H9 (cell line): ENCODE data around the gene MRPS5. TPM values are rescaled to one million over a fixed set of nuclear protein-coding genes. Genes with fewer than 3 reads are reported as not detected.

Experiments used
- DNase-seq: peaks from one replicate; pipeline ENCODE4 v3.0.0-alpha.2; 2017
- H2AFZ ChIP-seq: one replicate; pipeline ENCODE4 v1.6.1; 2013; ENCODE audit warnings: mild to moderate bottlenecking, low read length, control low read depth, moderate library complexity
- H2AK5ac ChIP-seq: 2 replicates; pipeline ENCODE4 v1.6.1; 2013; ENCODE audit warnings: low read length, control low read depth, mixed read lengths; ENCODE audit not compliant: insufficient read length
- H2BK120ac ChIP-seq: one replicate; pipeline ENCODE4 v1.6.1; 2013; ENCODE audit warnings: low read depth, mild to moderate bottlenecking, low read length, control low read depth, inconsistent platforms; ENCODE audit not compliant: poor library complexity, severe bottlenecking
- H2BK12ac ChIP-seq: 2 replicates; pipeline ENCODE4 v1.6.1; 2013; ENCODE audit warnings: low read length, control low read depth, mixed read lengths, low read depth; ENCODE audit not compliant: insufficient read length
- H2BK15ac ChIP-seq: 2 replicates; pipeline ENCODE4 v1.6.1; 2013; ENCODE audit warnings: low read depth, low read length, control low read depth
- H2BK20ac ChIP-seq: one replicate; pipeline ENCODE4 v1.6.1; 2013; ENCODE audit warnings: low read depth, mild to moderate bottlenecking, low read length, control low read depth, inconsistent platforms; ENCODE audit not compliant: poor library complexity, severe bottlenecking
- H2BK5ac ChIP-seq: 2 replicates; pipeline ENCODE4 v1.6.1; 2013; ENCODE audit warnings: low read length, control low read depth, mixed read lengths; ENCODE audit not compliant: insufficient read length
- H3K14ac ChIP-seq: 2 replicates; pipeline ENCODE4 v1.6.1; 2013; ENCODE audit warnings: low read length, control low read depth; ENCODE audit not compliant: insufficient read depth
- H3K18ac ChIP-seq: 2 replicates; pipeline ENCODE4 v1.6.1; 2013; ENCODE audit warnings: low read depth, mild to moderate bottlenecking, mixed read lengths, low read length, control low read depth; ENCODE audit not compliant: insufficient read length
- H3K23ac ChIP-seq: 2 replicates; pipeline ENCODE4 v1.6.1; 2013; ENCODE audit warnings: low read length, control low read depth, mixed read lengths, low read depth; ENCODE audit not compliant: insufficient read length
- H3K23me2 ChIP-seq: 2 replicates; pipeline ENCODE4 v1.6.1; 2013; ENCODE audit warnings: low read depth, mild to moderate bottlenecking, mixed read lengths, low read length, control low read depth; ENCODE audit not compliant: insufficient read length, poor library complexity, severe bottlenecking
- H3K27ac ChIP-seq: 2 replicates; pipeline ENCODE4 v1.5.1; 2013; ENCODE audit warnings: low read length, control low read depth, mixed read lengths, low read depth; ENCODE audit not compliant: insufficient read length
- H3K27me3 ChIP-seq: 2 replicates; pipeline ENCODE4 v1.6.1; 2013; ENCODE audit warnings: low read length, control low read depth, inconsistent platforms; ENCODE audit not compliant: insufficient read depth
- H3K4ac ChIP-seq: 2 replicates; pipeline ENCODE4 v1.6.1; 2013; ENCODE audit warnings: low read depth, mild to moderate bottlenecking, control low read depth, inconsistent platforms, low read length, moderate library complexity
- H3K4me1 ChIP-seq: 2 replicates; pipeline ENCODE4 v1.6.1; 2013; ENCODE audit warnings: low read length, control low read depth, inconsistent platforms; ENCODE audit not compliant: insufficient read depth
- H3K4me2 ChIP-seq: 2 replicates; pipeline ENCODE4 v1.6.1; 2013; ENCODE audit warnings: low read length, control low read depth, mixed read lengths; ENCODE audit not compliant: insufficient read length, insufficient read depth
- H3K56ac ChIP-seq: 2 replicates; pipeline ENCODE4 v1.6.1; 2013; ENCODE audit warnings: low read depth, mild to moderate bottlenecking, mixed read lengths, low read length, control low read depth; ENCODE audit not compliant: insufficient read length
- H3K79me1 ChIP-seq: 2 replicates; pipeline ENCODE4 v1.6.1; 2013; ENCODE audit warnings: low read depth, mild to moderate bottlenecking, moderate library complexity, low read length, control low read depth, inconsistent platforms; ENCODE audit not compliant: insufficient read depth, poor library complexity, severe bottlenecking
- H3K79me2 ChIP-seq: 2 replicates; pipeline ENCODE4 v1.6.1; 2013; ENCODE audit warnings: low read length, control low read depth, inconsistent platforms; ENCODE audit not compliant: insufficient read depth
- H3K9ac ChIP-seq: 2 replicates; pipeline ENCODE4 v1.6.1; 2013; ENCODE audit warnings: low read length, control low read depth, mixed read lengths; ENCODE audit not compliant: insufficient read length; ENCODE audit errors: extremely low read depth
- H3K9me3 ChIP-seq: one replicate; pipeline ENCODE4 v1.6.1; 2013; ENCODE audit warnings: low read depth, low read length, inconsistent platforms; ENCODE audit not compliant: control insufficient read depth
- H3T11ph ChIP-seq: one replicate; pipeline ENCODE4 v1.6.1; 2013; ENCODE audit warnings: mild to moderate bottlenecking, low read length, control low read depth, inconsistent platforms
- H4K20me1 ChIP-seq: one replicate; pipeline ENCODE4 v1.6.1; 2013; ENCODE audit not compliant: control insufficient read depth, insufficient read length, insufficient read depth
- H4K5ac ChIP-seq: 2 replicates; pipeline ENCODE4 v1.6.1; 2013; ENCODE audit warnings: low read depth, mild to moderate bottlenecking, mixed read lengths, low read length, control low read depth; ENCODE audit not compliant: insufficient read length
- H4K8ac ChIP-seq: replicated peaks from 2 replicates; pipeline ENCODE4 v1.6.1; 2013; ENCODE audit warnings: low read length, control low read depth, mixed read lengths, low read depth; ENCODE audit not compliant: insufficient read length
- H4K91ac ChIP-seq: 2 replicates; pipeline ENCODE4 v1.6.1; 2013; ENCODE audit warnings: low read depth, mild to moderate bottlenecking, moderate library complexity, mixed read lengths, low read length, control low read depth; ENCODE audit not compliant: insufficient read length
- H3K27ac Mint-ChIP-seq, 3 experiments: 2 replicates in 2 of 3; 3 replicates in 1 of 3; pipeline ENCODE4 v1.8.0; 2020 to 2021; ENCODE audit warnings: mixed read lengths in 3 of 3, mild to moderate bottlenecking in 1 of 3, moderate library complexity in 1 of 3
- H3K27me3 Mint-ChIP-seq: 2 replicates; pipeline ENCODE4 v1.8.0; 2021; ENCODE audit warnings: low read depth, mild to moderate bottlenecking, moderate library complexity, mixed read lengths
- H3K36me3 Mint-ChIP-seq, 3 experiments: 2 replicates in 2 of 3; 3 replicates in 1 of 3; pipeline ENCODE4 v1.8.0; 2020 to 2021; ENCODE audit warnings: low read depth in 3 of 3, mixed read lengths in 3 of 3; ENCODE audit not compliant: insufficient read depth in 1 of 3
- H3K4me1 Mint-ChIP-seq, 2 experiments: 2 replicates each; pipeline ENCODE4 v1.8.0; 2020; ENCODE audit warnings: mixed read lengths in 2 of 2
- H3K4me3 Mint-ChIP-seq, 2 experiments: 2 replicates in 1 of 2; 3 replicates in 1 of 2; pipeline ENCODE4 v1.8.0; 2020 to 2021; ENCODE audit warnings: mild to moderate bottlenecking in 2 of 2, mixed read lengths in 2 of 2, moderate library complexity in 1 of 2
- H3K9me3 Mint-ChIP-seq, 2 experiments: 2 replicates in 1 of 2; 3 replicates in 1 of 2; pipeline ENCODE4 v1.8.0; 2020; ENCODE audit warnings: mild to moderate bottlenecking in 2 of 2, mixed read lengths in 2 of 2, moderate library complexity in 1 of 2
- WGBS: extraction: QIAGEN DNeasy Blood & Tissue Kit; methylation state at CpG from one replicate; pipeline ENCODE4 v1.1.7; 2013; ENCODE audit warnings: missing lambda C conversion rate, low lambda C conversion rate, mixed read lengths; ENCODE audit not compliant: insufficient read length; ENCODE audit errors: extremely low coverage; 5-methylcytosine and 5-hydroxymethylcytosine counted together
- total RNA-seq: library from RNA; stranded (reverse); gene quantifications from 2 replicates; pipeline ENCODE4 v1.2.1, GENCODE V29; 2021
- TF ChIP-seq, protein P1 (sequence below): fragments of 200-600 bp; sonication (generic); conservative IDR thresholded peaks from 3 replicates; pipeline ENCODE4 v1.8.0; 2021; ENCODE audit warnings: antibody characterized with exemption, mild to moderate bottlenecking

Gene MRPS5
- total RNA-seq, 1 experiment from 2014 or later, result 50.9 TPM

DNA sequence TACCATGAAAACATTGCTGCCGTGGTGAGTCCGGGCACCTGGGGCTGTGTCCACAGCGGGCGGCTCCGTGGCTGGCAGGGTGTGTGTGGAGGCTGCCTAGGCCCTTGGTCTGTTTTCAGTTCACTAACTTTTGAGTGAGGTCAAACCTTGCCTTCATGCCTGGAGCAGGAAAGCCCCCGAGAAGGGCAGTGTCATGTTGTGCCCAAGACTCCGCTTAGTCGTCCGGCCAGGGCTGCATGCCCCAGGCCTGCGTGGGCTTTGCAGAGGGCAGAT, 72.0 kb downstream of the MRPS5 start:
- H3K27me3 Mint-ChIP-seq, result peaks cover 50% of the 10 kb centered on the region
- no peak overlapping the region for H3K9ac ChIP-seq
- H3T11ph ChIP-seq, result no peak overlapping the region
- WGBS, result no CpG with 5 or more reads among the region's 10 CpGs
- H2AFZ ChIP-seq, result no peak overlapping the region
- H3K9me3 ChIP-seq, result no peaks in the 10 kb centered on the region
- H4K5ac ChIP-seq, result no peak overlapping the region
- no peak overlapping the region for H2BK12ac ChIP-seq
- no peak overlapping the region for H3K4me2 ChIP-seq
- no peak overlapping the region for H3K27ac Mint-ChIP-seq
- no peaks in the 10 kb centered on the region for H3K27me3 ChIP-seq
- no peaks in the 10 kb centered on the region for H3K79me2 ChIP-seq
- no peak overlapping the region for H3K18ac ChIP-seq
- no peak overlapping the region for H2BK120ac ChIP-seq
- H3K79me1 ChIP-seq, result no peaks in the 10 kb centered on the region
- no peak overlapping the region for H3K23ac ChIP-seq
- no peak overlapping the region for H3K27ac ChIP-seq
- H3K4ac ChIP-seq, result no peak overlapping the region
- TF ChIP-seq, protein P1, sequence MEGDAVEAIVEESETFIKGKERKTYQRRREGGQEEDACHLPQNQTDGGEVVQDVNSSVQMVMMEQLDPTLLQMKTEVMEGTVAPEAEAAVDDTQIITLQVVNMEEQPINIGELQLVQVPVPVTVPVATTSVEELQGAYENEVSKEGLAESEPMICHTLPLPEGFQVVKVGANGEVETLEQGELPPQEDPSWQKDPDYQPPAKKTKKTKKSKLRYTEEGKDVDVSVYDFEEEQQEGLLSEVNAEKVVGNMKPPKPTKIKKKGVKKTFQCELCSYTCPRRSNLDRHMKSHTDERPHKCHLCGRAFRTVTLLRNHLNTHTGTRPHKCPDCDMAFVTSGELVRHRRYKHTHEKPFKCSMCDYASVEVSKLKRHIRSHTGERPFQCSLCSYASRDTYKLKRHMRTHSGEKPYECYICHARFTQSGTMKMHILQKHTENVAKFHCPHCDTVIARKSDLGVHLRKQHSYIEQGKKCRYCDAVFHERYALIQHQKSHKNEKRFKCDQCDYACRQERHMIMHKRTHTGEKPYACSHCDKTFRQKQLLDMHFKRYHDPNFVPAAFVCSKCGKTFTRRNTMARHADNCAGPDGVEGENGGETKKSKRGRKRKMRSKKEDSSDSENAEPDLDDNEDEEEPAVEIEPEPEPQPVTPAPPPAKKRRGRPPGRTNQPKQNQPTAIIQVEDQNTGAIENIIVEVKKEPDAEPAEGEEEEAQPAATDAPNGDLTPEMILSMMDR, result no peak
- no peak overlapping the region for H4K8ac ChIP-seq
- H2AK5ac ChIP-seq, result no peak overlapping the region
- no peak overlapping the region for H4K91ac ChIP-seq
- H3K56ac ChIP-seq, result no peak overlapping the region
- H3K36me3 Mint-ChIP-seq, result no peaks in the 10 kb centered on the region
- H3K4me3 Mint-ChIP-seq, result no peak overlapping the region
- H2BK5ac ChIP-seq, result no peak overlapping the region
- H3K14ac ChIP-seq, result no peak overlapping the region
- H3K9me3 Mint-ChIP-seq, result no peaks in the 10 kb centered on the region
- peaks cover 4 to 21% of the 10 kb centered on the region in 2 experiments for H3K4me1 Mint-ChIP-seq
- no peak overlapping the region for H2BK15ac ChIP-seq
- no peaks in the 10 kb centered on the region for H3K23me2 ChIP-seq
- no peak for DNase-seq
- H4K20me1 ChIP-seq, result no peaks in the 10 kb centered on the region
- H3K4me1 ChIP-seq, result no peaks in the 10 kb centered on the region; the same call in 1 of the 2 replicates
- no peak overlapping the region for H2BK20ac ChIP-seq
